GM21390 (cell line): Measurements from ENCODE around the gene WDFY1.

ENCODE experiments used
- ATAC-seq: cut with Tn5 transposase; IDR thresholded peaks from one replicate; pipeline ENCODE4 v1.9.1; 2021; ENCODE audit not compliant: unreplicated experiment

The WDFY1 gene, protein sequence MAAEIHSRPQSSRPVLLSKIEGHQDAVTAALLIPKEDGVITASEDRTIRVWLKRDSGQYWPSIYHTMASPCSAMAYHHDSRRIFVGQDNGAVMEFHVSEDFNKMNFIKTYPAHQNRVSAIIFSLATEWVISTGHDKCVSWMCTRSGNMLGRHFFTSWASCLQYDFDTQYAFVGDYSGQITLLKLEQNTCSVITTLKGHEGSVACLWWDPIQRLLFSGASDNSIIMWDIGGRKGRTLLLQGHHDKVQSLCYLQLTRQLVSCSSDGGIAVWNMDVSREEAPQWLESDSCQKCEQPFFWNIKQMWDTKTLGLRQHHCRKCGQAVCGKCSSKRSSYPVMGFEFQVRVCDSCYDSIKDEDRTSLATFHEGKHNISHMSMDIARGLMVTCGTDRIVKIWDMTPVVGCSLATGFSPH

DNA sequence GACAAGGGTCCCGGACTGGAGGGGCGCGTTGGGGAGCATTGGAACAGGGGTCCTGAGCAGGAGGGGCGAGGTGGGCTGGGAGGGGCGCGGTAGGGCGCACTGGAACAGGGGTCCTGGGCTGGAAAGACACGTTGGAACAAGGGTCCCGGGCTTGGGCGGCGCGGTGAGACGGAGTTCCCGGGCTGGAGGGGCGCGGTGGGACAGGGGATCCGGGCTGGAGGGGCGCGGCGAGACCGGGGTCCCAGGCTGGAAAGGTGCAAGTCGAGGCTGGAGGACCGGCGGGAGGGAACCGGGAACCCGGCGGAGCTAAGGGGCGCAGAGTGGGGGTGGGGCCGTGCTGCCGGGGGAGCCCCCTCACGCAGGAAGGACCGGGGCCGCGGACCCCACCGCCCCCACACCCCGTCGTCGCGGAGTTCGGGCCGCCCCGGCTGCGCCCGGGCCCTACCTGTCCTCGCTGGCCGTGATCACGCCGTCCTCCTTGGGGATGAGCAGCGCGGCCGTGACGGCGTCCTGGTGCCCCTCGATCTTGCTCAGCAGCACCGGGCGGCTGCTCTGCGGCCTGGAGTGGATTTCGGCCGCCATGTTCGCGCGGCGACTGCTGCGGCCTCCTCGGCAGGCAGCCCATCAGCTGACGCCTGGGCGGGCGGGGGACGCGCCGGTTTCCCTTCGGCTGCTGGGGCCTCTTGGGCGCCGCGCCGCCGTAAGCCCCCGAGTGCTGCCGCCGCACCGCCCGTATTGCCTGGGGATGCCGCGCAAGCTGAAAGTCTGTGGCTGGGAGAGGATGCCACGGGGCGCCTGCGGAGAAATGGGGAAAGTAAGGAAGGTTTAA is at the start of gene WDFY1:
Gene WDFY1 (minus strand): TSS at position 633 of the 829 bp plus-strand sequence. CDS start 51 bp downstream, at position 582.
- peak; percentile 71 for ATAC-seq

DNA sequence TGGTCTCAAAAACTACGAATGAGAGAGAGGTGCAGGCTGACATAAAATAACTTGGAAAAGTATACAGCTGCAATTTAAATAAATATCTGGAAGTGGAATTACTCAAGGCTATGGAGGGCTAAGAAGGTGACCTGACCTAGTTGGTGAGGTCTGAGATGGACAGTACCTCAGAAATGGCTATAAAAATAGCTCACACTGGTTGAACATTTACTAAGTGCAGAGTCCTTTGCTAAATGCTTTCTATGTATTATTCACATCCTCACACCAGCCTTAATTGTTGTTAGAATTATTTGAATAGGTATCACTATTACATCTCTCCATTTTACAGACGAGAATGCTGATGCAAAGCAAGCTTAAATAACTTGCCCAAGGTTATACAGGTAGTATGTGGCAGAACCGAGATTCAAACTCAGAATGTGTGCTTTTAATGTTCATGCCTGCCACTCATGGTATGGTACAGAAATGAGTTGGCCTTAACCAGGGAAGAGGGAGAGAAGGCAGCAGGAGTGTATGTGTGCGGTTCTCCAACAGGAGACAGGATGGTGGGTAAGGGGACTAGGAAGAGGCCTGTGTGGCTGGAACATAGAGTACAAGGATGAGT is 49.5 kb upstream of the WDFY1 start:
- ATAC-seq: no peak

DNA sequence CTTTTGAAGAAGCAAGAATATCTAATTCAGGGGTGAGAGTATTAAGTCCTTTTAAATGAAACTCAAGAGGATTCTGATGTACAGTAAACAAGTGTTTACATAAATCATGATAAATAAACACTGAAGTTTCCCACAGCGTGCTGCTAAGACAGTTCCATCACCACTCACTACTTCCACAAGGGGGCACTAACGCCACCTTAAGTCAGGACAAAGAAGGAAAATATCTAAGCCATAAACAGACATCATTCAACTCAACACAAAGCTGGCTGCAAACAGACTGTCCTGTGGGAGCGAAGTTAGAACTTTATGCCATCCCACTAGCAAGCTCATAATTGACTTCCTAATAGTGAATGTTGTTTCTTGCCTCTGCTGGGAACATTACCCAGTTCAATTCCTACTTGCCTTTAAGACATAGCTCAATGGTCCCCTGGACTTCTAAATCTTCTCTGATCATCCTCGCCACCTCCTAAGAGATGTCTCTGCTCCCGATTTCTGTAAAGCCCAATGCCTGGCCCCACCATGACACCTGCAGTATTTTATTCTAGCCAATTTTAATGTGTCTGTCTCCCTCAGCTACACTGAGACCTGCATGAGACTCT is 48.6 kb upstream of the WDFY1 start:
- peak; percentile 83 for ATAC-seq

DNA sequence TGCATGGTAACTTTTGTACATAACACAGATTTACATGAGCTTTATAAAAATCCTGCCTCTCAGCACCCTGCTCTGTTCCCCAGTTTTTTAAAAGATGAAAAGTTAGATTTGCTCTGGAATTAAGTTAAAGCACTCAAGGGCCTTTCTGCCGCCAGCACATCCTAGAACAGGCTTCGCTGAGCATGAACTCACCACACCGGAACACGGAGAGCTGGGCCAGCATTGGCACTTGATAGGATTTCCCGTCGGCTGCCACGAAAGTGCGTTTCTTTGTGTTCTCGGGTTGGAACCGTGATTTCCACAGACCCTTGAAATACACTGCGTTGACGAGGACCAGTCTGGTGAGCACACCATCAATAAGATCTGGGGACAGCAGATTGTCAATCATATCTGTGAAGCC is 46.5 kb upstream of the WDFY1 start:
- no peak for ATAC-seq

DNA sequence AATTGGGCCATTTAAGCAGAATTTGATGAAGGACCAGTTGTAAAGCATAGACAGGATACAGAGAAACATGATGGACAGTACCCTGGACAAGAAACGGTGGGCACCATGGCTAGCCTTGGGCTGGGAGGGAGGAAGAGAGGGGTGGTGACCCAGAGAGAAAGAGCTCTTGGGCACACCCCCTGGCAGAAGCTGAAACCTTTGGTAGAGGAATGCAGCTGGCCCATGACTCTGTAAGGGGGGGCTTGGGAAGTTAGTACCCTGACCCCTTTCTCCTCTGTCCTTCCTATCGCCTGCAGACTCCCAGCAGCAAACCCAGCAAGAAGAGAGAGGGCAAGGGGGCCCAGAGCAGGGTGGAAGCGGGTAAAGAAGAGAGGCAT is 44.7 kb upstream of the WDFY1 start:
- ATAC-seq: no peak

DNA sequence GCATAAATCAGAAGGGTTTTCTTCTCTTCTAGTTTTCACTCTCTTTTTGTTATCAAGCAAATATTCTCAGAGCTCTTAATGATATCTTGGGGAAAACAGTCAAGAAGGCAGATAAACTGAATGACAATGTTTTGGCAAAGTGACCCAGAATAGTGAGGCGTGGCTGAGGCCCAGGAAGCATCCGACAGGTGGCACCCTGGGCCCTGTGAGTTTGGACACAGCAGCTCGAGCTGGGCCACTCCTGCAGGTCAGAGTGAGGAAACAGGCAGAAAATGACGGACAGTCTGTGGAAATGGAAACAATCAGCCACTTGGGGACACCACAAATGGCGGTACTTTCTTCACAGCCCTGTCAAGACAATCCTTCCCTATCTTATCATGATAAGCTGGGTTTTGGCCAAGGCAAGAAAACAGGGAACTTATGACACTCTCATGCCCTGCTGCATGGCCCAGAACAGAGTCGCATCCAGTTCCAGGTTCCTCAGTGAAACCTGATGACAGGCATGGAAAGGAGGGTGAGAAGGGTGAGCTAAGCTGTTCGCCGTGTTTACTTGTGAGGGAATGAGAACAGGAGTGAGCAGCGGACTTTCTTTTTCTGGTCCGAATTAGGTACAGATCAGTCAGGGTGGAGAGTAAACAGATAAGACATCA is 44.2 kb upstream of the WDFY1 start:
- no peak for ATAC-seq

DNA sequence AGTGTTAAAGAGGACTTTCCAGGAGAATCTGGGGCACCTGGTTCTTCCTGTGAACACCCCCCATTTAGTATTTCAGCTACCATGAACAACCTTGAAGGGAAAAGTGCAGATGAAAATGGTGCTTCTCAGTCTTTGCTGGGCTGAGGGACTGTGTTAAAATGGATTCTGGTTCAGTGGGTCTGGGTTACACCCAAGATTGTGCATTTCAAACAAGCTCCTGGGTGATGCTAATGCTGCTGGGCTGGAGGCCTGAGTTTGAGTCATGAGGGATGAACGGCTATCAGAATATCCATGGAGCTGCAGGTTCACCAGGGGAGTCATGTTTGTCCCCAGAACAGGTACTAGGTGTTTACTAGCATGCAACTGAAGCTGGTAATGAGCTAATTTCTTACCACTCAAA is 36.1 kb upstream of the WDFY1 start:
- ATAC-seq: no peak

DNA sequence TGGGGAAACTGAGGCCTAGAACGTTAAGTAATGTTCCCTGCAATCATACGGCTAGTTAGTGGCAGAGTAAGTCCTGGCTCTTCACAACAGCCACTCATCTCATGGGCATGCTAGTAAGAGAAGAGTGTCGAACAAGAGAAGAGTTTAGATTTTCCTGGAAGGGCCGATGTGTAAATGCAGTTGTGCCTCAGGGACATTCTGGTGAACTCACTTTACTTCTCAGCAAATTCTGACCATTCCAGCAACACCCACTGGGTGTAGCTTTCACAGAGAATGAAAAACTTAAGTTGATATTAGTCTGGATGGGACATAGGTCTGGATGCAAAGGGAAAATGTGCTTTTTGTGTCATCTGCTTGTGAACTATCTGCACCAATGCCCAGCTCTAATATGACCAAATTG is 35.7 kb upstream of the WDFY1 start:
- ATAC-seq: no peak

DNA sequence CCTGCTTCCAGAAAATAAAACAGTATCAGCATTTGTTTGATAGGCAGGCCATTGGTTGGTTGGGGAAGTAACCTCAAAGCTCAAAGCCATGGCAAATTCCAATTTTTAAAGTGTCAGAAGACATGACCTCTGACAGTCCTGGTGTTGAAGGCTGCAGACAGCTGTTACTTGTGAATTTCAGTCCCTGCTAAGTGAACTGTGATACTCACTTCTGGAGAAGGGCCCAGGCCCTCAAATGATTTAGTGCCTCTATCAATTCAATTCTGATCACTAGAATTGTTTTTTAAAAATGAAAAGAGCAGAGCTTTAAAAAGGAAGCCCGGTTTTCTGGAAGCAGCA is 35.2 kb upstream of the WDFY1 start:
- ATAC-seq: no peak

DNA sequence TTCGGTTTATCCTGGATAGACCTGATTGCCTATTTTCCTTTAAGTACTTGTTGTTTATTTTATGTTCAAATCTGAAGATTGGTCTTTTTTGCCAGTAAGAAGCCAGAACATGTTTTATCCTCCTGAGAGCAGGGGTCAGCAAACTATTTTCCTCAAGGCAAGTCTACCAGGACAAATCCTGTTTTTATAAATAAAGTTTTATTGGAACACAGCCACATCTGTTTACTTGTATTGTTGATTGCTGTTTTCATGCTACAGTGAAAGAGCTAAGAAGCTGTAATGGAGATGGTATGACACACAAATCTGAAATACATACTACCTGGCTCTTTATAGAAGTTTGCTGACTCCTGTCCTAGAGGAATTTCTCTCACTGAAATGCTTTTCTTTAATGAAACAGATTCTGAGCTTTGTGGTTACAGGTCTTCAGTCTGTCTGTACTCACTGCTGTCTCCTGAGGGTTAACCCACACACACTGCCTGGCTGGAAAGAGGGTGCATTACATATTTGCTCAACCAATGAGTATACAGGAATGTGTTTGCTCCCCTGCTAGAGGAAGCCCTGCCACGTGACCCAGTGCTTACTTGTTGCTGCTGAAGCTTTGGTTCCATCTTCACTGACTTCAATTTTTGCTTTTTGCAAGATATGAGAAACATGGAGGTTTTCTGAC is 34.7 kb upstream of the WDFY1 start:
- ATAC-seq: no peak

DNA sequence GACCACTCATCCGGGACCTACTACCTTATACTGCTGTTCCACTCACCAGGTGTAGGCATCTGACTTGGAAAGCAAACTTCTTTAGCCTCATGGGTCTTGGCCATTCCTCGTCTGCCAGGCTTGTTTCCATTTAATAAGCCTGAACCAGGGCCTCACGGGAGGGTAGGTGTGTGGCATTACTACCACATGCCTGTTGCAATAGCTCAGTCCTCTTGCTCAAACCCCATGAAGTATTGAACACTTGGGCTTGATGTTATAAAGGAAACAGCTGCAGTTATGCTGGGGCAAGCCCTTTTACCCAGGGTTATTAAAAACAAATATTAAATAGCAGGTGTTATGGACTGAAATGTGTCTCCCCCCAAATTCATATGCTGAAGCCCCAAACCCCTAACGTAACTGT is 33.3 kb upstream of the WDFY1 start:
- no peak for ATAC-seq

DNA sequence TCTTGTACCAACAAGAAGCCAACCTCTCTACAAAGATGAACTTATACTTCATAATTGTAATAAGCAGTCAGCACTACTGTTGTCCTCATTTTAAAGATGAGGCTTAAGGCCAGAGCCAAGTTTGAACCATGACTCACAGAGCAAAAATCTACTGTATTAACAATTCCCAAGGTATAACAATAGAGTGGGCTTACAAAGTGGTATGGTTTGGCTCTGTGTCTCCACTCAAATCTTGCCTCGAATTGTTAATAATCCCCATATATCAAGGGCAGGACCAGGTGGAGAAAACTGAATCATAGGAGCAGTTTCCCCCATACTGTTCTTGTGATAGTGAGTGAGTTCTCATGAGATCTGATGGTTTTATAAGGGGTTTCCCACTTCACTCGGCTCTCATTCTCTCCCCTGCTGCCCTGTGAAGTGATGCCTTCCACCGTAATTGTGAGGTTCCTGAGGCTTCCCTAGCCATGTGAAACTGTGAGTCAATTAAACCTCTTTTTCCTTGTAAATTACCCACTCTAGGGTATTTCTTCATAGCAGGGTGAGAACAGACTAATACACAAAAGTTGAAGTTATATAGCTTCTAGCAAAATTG is 31.6 kb upstream of the WDFY1 start:
- ATAC-seq: no peak

DNA sequence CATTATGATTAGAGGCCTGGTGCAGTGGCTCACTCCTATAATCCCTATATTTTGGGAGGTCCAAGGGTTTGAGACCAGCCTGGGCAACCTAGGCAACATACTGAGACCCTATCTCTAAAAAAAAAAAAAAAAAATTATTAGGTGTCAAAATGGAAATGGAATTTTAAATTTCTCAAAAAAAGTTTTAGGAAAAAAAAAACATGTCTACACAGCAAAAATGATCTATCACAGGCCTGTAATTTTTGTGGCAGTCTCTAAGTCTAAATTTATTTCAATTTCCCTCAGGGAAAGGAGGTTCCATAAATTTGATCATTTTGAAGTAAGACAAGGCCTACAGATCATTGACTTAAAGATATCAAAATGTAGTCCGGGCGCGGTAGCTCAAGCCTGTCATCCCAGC is 28.5 kb upstream of the WDFY1 start:
- no peak for ATAC-seq

DNA sequence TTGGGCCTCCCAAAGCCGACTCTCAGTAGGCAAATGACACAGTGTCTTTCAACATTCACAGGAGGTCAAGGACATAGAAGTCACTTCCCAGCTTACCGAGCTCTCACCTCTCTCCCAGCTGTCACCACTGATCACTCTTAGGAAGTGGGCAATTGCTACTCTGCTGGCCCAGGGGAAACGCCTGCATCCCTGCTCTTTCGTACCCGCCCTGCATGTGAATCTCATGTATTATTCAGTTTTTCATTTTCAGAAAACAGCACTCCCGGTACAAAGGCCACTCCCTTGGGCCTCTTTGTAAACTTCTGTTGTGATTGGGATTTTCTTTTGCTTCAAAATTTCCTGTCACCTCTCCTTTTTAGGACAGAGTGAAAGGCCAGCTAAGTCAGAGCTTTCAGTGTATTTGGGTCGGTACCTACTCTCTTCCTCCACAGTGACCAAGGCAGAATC is 27.5 kb upstream of the WDFY1 start:
- no peak for ATAC-seq

DNA sequence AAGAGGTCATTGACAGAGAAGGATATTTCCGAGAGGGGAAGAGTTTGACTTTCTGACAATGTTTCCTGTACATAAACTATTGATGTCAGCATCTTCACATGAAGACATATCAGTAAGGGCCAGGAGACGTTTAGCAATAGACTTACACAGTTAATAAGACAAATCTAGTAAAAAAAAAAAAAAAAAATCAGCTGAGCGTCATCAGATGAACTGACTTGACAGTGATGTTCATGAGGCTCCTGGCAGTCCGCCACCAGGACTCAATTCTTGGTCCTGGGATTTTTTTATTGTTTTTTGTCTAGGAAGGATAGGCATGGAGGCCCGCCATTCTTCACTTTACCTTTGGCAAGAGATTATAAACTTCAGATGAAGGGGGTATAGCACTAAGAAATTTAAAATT is 26.6 kb upstream of the WDFY1 start:
- no peak for ATAC-seq

DNA sequence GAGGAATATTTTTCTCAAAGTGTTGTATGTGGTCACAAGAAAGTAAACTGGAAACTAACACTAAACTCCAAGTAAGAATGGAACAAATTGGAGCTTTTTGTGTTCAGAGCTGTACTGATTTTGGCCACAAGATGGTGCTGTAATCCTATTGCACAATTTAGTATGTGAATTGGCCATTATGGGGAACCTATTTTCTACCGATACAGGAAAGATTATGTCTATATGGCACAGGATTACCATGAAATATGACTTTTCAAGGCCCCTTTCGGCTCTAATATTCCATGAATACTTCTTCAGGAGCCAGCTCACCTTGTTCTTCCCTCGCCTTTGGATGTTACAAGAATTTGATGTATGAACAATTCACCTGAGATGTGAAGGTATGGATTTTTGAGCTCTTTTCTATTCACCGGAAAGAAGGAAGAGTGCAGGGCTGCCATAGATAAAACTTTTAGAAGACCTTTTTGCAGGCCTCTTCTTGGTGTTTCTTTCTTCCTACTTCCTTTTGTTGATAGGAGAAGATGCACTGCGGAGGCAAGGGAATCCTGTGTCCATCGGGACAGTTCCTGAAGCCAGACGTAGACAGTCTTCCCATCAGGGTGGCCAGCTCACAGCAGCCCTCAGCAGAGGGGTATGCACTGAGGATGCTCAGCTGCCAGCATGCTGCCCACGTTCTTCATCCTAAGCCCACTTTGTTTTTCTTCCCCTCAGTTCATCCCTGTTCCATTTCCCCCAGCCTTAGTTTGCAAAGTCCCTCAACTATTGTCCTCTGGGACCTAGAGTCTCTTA is 25.4 kb upstream of the WDFY1 start:
- peak; percentile 72 for ATAC-seq

DNA sequence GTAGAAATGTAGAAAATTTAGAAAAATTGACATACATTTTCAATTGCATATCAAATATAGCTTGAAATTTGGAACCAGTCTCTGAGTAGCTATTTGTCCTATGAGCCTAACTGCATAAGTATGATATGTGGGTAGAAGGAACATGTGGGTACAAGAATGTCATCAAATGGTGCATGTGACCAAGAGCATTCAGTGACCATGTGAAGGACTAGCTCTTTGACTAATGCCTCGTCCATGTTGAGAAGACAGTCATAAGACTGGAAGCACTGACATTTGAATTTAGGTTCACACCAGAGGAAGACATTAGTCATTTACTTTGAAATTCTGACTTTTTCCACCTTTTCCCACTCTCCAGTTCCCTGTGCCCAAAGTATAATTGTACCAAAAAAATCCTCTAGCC is 24.7 kb upstream of the WDFY1 start:
- ATAC-seq: no peak

DNA sequence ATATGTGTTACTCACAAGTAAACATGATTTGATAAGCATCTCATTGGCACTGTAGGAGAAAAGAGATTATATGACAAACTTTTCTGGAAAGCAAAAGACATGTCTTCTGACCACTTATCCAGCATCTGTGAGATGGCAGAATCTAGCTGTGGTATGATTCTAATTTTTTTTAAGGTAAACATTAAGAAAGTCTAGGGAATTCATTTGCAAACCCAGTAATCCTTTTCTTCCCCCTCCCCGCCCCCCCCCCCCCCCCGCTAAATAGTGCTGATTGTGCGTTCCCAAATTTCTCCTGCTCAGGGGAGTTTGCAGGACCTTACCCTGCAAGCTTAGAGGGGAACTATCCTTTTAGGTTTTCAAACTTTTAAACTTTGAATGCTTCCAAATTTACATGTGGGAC is 24.2 kb upstream of the WDFY1 start:
- no peak for ATAC-seq

DNA sequence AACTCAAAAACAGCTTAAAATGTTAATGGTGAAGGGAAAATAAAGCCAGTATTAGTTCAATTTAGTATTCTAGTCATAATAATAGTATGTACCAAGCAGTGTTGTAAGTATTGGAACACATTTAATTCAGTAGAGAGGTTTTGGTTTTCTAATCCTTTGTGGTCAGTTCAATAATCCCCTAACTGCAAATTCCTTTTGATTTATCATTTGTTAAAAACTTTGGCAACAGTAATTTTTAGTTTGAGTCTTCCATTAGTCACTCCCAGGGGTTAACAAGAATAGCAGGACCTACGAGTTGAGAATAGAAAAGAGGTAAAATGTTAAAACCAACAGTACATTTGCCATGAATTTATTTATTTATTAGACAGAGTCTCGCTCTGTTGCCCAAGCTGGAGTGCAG is 22.8 kb upstream of the WDFY1 start:
- ATAC-seq: no peak
